Nephron progenitor cell (in vitro differentiated cells): ENCODE data around the gene CCDC146.
"Not testable (repeated sequence)": the region's sequence is repeated elsewhere in the genome, so short reads cannot be mapped to it uniquely, and the experiment has no call there.

Source experiments
- DNase-seq: peaks from one replicate; pipeline ENCODE4 v3.0.0; 2021
- H3K27ac Mint-ChIP-seq: 2 replicates; pipeline ENCODE4 v1.8.0; 2021; ENCODE audit warnings: mild to moderate bottlenecking, moderate library complexity, mixed read lengths
- H3K27me3 Mint-ChIP-seq: 2 replicates; pipeline ENCODE4 v1.8.0; 2021; ENCODE audit warnings: mild to moderate bottlenecking, low read depth, mixed read lengths; ENCODE audit not compliant: poor library complexity
- H3K36me3 Mint-ChIP-seq: 2 replicates; pipeline ENCODE4 v1.8.0; 2021; ENCODE audit warnings: low read depth, mixed read lengths
- H3K4me1 Mint-ChIP-seq: 2 replicates; pipeline ENCODE4 v1.8.0; 2021; ENCODE audit warnings: mixed read lengths
- H3K4me3 Mint-ChIP-seq: 2 replicates; pipeline ENCODE4 v1.8.0; 2021; ENCODE audit warnings: mild to moderate bottlenecking, moderate library complexity, mixed read lengths
- H3K9me3 Mint-ChIP-seq: 2 replicates; pipeline ENCODE4 v1.8.0; 2021; ENCODE audit warnings: mild to moderate bottlenecking, moderate library complexity, mixed read lengths
- CTCF ChIP-seq: fragments of 200-600 bp; sonication (generic); IDR thresholded peaks from 2 replicates; pipeline ENCODE4 v1.5.0; 2021; ENCODE audit warnings: antibody characterized with exemption

Gene CCDC146

GRCh38 chr7:77223261-77223660 lies 100.8 kb downstream of the CCDC146 start:
- TF ChIP-seq CTCF: no peak
- H3K36me3 Mint-ChIP-seq: peaks cover 21% of the 10 kb centered on the region
- H3K9me3 Mint-ChIP-seq: peaks cover 22% of the 10 kb centered on the region
- no peak for DNase-seq
- H3K27ac Mint-ChIP-seq: no peak overlapping the region
- no peaks in the 10 kb centered on the region for H3K4me1 Mint-ChIP-seq
- H3K27me3 Mint-ChIP-seq: peaks cover 5% of the 10 kb centered on the region
- H3K4me3 Mint-ChIP-seq: no peak overlapping the region

- no peak for TF ChIP-seq CTCF
- Mint-ChIP-seq H3K36me3 (peaks cover 2% of the 10 kb centered on the region), H3K27me3 (peaks cover 5% of the 10 kb centered on the region), H3K27ac (no peak overlapping the region), H3K9me3 (peaks cover 12% of the 10 kb centered on the region), H3K4me3 (no peak overlapping the region), H3K4me1 (no peaks in the 10 kb centered on the region)
- DNase-seq: no peak
These were observed 104.0 kb downstream of the CCDC146 start for GRCh38 chr7:77226357-77226839.

GRCh38 chr7:77228795-77229194 lies 106.4 kb downstream of the CCDC146 start:
- H3K27me3 Mint-ChIP-seq, H3K36me3 Mint-ChIP-seq, H3K4me1 Mint-ChIP-seq: not testable (repeated sequence)

GRCh38 chr7:77232467-77232866 lies 110.1 kb downstream of the CCDC146 start:
- DNase-seq: no peak
- Mint-ChIP-seq H3K27me3 (peaks cover 3% of the 10 kb centered on the region), H3K4me3 (no peak overlapping the region), H3K36me3 (no peaks in the 10 kb centered on the region), H3K9me3 (peaks cover 11% of the 10 kb centered on the region), H3K4me1 (peaks cover 8% of the 10 kb centered on the region), H3K27ac (peak overlapping the region; percentile 34)
- no peak for TF ChIP-seq CTCF

More at GRCh38 chr7:77228795-77229194, 106.4 kb downstream of the CCDC146 start:
- not testable (repeated sequence) for H3K4me3 Mint-ChIP-seq, H3K27ac Mint-ChIP-seq, DNase-seq
- peaks cover 11% of the 10 kb centered on the region for H3K9me3 Mint-ChIP-seq

GRCh38 chr7:77235276-77235675 lies 112.9 kb downstream of the CCDC146 start:
- Mint-ChIP-seq H3K9me3 (peaks cover 8% of the 10 kb centered on the region), H3K4me3 (no peak overlapping the region), H3K27ac (no peak overlapping the region), H3K36me3 (no peaks in the 10 kb centered on the region), H3K27me3 (peaks cover 4% of the 10 kb centered on the region), H3K4me1 (peaks cover 8% of the 10 kb centered on the region)
- TF ChIP-seq CTCF: no peak
- DNase-seq: no peak

- peaks cover 5% of the 10 kb centered on the region for H3K36me3 Mint-ChIP-seq
- no peaks in the 10 kb centered on the region for H3K9me3 Mint-ChIP-seq
- no peak for TF ChIP-seq CTCF
- no peak for DNase-seq
- no peaks in the 10 kb centered on the region for H3K4me1 Mint-ChIP-seq
- no peak overlapping the region for H3K27ac Mint-ChIP-seq
- H3K27me3 Mint-ChIP-seq: peaks cover 6% of the 10 kb centered on the region
- no peak overlapping the region for H3K4me3 Mint-ChIP-seq
These were observed 116.3 kb downstream of the CCDC146 start for GRCh38 chr7:77238703-77239136.
